DND-41 (cell line): ENCODE data around the gene SLC9A7.

Experiments used
- EZH2 ChIP-seq: IDR thresholded peaks from 3 replicates; pipeline ENCODE4 v1.6.1; 2012; ENCODE audit warnings: borderline replicate concordance, low read depth, mild to moderate bottlenecking, moderate library complexity, low read length, inconsistent platforms; ENCODE audit not compliant: severe bottlenecking
- TF ChIP-seq, protein P1 (sequence below): IDR thresholded peaks from 2 replicates; pipeline ENCODE4 v1.5.1; 2012; ENCODE audit warnings: borderline replicate concordance, low read length, moderate library complexity, mild to moderate bottlenecking; ENCODE audit not compliant: poor library complexity, severe bottlenecking; ENCODE audit errors: extremely low read depth

DNA sequence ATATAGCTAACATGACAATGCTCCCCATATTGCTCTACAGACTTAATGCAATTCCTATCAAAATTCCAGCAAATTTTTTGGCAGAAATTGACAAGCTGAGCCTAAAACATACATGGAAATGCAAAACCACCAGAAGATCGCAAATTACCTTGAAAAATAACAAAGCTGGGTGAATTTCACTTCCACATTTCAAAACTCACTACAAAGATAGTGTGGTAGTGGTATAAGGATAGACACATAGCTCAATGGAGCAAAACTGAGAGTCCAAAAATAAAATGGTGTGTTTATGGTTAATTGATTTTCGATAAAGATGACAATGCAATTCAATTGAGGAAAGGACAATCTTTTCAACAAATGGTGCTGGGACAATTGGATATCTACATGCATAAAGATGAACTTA is 65.8 kb downstream of the SLC9A7 start:
- TF ChIP-seq, protein P1, sequence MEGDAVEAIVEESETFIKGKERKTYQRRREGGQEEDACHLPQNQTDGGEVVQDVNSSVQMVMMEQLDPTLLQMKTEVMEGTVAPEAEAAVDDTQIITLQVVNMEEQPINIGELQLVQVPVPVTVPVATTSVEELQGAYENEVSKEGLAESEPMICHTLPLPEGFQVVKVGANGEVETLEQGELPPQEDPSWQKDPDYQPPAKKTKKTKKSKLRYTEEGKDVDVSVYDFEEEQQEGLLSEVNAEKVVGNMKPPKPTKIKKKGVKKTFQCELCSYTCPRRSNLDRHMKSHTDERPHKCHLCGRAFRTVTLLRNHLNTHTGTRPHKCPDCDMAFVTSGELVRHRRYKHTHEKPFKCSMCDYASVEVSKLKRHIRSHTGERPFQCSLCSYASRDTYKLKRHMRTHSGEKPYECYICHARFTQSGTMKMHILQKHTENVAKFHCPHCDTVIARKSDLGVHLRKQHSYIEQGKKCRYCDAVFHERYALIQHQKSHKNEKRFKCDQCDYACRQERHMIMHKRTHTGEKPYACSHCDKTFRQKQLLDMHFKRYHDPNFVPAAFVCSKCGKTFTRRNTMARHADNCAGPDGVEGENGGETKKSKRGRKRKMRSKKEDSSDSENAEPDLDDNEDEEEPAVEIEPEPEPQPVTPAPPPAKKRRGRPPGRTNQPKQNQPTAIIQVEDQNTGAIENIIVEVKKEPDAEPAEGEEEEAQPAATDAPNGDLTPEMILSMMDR = no peak
- TF ChIP-seq EZH2 = no peak
